DMS153 treated with DMSO at 0.1 percent for 48 hours (cell line): Measurements from ENCODE around the gene PPHLN1.
"Not testable (repeated sequence)": the region's sequence is repeated elsewhere in the genome, so short reads cannot be mapped to it uniquely, and the experiment has no call there.

ENCODE experiments used
- DNase-seq: peaks from one replicate; lab custom pipeline; 2025; ENCODE audit not compliant: unreplicated experiment; lab: John Stamatoyannopoulos, UW

PPHLN1 gene

DNA sequence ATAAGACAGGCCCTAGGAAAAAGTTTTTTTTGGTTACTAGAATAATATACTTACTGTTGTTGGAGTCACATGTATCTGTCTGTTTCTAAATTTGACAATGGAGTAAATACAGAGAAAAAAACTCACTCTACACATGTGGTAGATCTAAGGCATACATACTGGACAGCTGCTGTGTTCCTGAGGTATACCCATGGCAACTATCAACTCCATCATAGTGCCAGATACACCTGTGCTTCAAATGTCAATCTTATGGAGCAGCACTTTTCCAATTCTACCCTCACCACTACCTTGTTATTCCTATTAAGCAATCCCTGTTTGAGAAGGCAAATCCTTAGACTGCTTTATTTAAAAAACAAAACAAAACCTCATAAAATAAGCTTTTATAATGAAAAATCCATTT is 3.4 kb upstream of the PPHLN1 start:
- no peak for DNase-seq

DNA sequence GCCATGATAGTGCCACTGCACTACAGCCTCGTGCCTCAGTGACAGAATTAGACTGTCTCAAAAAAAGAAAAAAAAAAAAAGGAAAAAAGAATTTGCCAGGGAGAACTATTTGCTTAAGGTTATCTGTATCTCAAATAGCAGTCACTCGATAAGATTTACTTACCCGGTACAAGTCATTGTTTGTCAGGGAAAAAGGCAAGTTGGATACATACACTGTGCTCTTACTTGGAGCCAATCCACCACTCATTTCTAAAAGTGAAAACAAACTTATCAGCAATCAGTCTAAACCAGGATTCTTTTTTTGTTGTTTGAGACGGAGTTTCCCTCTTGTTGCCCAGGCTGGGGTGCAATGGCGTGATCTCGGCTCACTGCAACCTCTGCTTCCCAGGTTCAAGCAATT is 2.1 kb upstream of the PPHLN1 start:
- no peak for DNase-seq

DNA sequence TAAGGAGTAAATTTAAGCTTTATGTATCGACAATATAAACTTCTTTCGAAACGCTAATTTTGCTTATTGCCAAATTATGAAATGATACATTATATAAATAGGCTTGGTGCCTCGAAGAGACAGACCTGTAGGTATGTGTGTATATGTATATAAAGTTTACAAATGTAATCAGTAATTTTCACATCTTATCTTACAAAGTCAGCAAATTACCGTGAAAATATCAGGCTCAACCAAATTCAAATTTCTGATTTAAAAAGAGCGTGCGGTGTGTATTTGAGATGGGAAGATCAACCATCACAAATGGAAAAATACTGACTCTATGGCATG is 678 bp upstream of the PPHLN1 start:
- no peak for DNase-seq

DNA sequence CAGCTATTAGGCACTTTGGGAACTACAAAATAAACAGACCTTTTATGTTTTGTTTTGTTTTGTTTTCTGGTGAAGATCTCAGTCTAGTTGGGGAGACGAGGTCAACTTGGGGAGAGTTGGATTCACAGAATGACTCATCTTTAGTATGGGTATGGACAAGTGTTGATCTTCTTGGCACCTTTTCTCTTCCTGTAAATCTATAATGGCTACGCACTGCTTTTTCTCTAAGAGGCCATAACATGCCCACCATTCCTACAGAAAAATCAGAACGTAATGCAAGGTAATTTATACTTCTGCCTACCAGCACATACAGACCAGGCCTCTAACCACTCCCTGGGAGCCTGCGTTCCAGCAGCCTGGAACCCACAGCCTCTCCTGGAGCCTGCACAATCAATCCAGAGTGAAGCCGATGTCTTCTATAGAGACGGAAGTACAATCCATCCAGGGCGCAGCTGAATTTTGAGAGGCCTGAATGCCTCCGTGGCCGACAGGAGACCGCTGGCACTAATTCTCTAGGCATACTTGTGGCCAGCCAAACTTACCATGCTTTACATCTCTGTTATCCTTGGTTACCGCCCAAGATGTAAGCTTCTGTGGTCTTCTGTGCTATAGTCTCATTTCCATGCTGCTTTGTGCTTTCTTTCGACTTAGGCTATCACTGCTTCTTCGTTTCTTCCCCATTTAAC is 717 bp downstream of the PPHLN1 start:
- no peak for DNase-seq

DNA sequence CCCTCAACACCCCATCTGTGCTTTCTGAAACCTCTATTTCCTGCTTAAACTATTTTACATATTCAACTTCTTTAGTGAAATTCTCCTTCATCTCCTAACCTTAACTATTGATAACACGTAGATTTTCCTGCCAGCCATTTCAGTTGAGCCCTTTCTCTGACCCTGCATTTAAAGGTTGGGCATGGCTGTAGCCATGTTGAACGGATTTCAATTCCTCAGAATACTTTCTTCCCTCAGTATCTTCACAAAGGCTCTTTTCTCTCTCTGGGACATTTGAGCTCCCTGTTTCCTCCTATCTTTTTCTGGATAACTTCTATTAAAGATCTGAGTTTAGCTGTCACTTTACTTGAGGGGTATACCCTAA is 1.2 kb downstream of the PPHLN1 start:
- DNase-seq = no peak

DNA sequence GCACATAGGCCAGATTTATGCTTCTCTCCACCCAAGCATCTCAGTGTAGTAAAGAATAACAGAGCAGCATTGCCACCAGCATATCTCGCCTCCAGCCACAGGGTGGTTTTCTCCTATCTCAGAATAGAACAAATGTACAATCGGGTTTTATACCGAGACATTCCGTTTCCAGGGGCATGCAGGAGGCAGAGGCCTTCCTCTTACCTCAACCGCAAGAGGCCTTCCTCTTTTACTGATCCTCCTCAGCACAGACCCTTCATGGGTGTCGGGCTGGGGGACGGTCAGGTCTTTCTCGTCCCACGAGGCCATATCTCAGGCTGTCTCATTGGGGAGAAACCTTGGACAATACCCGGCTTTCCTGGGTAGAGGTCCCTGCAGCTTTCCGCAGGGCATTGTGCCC is 4.1 kb downstream of the PPHLN1 start:
- not testable (repeated sequence) for DNase-seq

DNA sequence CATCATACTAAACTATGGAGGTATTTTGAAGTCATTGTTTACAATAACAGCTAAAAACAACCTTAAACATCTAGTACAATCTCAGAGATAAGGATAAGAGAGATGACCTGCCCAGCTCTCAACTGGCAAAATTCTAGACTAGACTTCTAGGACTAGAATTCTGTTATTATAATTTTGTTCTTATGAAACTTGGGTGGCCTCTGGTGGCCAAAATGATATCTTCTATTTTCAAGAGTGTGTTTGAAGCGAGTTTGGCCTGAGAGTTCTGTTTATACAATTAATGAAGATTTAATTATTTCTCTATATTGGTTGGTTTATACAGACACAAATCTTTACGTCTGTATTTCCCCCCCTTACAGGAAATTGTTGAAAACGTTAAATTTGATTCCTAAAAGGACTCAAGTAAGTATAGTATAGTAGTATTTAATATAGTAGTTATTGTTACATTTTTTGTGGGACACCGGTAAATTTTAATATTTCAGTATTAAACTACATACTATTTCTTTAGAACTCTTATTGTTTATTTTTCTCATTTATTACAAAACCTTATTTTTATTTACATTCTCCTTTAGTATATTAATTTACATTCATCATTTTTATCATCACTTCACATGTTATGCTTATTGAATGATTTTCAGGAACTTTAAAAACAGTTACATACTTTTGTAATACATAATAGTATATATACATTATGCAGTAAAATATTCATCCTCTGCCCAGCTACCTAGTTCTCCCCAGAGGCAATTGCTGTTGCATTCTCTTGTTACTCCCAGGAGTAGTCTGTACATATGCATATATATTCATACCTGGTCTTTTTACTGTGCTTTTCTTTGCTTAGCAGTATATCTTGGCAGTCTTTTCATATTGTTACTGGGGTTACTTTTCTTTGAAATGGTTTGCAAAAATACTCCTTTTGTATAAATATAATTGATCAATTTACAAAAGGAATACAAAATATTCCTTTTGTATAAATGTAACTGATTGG is 6.6 kb downstream of the PPHLN1 start:
- DNase-seq = peak; percentile 47

DNA sequence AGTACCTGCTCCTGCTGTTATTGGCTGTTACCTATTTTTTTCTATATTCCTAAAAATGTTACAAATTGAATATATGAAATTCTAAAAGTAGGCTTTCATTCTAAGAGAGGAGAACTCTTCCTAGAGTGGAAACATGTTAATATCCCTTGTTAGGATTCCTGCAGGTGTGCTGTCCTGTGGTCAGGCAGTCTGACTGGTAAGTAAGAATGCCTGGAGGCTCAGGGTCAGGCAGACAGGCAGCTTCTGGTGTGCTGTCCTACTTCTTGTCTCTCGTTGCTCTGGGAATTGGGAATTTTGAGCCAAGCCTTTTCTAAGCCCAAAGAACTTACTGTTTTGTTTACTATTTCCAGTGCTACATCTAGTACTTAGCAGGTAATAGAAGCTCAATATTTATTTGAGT is 10.3 kb downstream of the PPHLN1 start:
- DNase-seq = no peak

DNA sequence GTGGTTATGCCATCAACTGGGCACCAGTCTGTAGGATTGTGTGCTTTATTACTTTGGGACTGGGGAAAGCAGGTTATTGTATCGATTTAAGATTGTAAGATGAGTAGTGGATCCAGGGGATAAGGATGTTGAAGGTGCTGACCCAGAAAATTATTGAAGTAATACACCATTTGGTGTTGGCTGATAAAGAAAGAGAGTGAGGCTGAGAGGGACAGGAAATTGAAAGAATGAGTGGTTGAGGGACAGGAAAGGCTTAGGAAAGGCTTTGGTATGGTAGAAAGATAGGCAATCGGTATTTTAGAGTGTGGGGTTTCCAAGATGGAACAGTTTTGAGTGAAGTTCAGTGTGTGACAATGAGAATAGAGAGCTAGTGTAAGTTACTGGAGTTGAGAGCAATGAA is 12.3 kb downstream of the PPHLN1 start:
- no peak for DNase-seq

DNA sequence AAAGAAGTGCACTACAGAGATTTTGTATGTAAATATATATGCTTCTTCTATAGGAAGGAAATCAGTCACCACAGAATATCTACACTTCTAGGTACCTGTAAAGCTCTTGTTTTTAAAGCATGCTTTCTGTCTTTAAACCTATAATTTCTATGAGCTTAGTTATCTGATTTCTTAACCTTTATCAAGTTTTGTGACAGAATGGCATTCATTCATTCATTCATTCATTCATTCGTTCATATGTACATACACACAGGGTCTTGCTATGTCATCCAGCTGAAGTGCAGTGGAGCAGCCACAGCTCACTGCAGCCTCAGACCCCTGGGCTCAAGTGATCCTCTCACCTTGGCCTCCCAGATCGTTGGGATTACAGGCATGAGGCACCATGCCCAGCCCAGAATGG is 16.1 kb downstream of the PPHLN1 start:
- DNase-seq = no peak

DNA sequence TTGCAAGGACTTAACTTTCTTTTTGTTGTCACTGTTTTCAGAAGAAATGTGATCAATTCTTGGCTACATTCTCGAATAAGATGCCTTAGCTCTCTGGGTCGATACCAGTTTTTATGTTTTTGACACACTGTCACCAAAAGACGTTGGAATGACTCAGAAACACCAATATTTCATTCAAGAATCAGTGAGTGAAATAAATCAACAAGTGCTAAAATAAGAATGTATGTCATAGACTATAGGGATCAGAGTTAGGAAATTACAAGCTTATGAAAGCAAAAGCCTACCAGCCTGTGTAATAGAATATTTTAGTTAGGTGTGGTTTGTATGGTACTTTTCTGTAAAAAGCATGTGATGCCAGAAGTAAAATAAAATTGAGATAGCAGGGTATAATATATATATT is 17.8 kb downstream of the PPHLN1 start:
- DNase-seq = no peak

DNA sequence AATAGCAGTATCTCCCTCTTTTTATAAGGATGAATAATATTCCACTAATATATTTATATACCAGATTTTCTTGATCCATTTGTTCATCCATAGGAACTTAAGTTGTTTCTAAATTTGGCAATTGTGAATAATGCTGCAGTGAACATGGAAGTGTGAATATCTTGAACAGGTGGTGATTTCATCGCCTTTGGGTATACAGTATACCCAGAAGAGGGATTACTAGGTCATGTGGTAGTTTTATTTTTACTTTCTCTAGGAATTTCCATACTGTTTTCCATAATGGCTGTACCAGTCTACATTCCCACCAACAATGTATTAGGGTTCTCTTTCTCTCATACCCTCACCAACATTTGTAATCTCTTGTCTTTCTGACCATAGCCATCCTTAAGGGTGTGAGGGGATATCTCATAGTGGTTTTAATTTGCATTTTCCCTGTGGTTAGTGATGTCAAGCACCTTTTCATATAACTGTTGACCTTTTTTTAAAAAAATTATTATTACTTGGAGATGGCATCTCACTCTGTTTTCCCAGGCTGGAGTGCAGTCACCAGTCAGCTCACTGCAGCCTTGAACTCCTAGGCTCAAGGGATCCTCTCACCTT is 20.5 kb downstream of the PPHLN1 start:
- no peak for DNase-seq

DNA sequence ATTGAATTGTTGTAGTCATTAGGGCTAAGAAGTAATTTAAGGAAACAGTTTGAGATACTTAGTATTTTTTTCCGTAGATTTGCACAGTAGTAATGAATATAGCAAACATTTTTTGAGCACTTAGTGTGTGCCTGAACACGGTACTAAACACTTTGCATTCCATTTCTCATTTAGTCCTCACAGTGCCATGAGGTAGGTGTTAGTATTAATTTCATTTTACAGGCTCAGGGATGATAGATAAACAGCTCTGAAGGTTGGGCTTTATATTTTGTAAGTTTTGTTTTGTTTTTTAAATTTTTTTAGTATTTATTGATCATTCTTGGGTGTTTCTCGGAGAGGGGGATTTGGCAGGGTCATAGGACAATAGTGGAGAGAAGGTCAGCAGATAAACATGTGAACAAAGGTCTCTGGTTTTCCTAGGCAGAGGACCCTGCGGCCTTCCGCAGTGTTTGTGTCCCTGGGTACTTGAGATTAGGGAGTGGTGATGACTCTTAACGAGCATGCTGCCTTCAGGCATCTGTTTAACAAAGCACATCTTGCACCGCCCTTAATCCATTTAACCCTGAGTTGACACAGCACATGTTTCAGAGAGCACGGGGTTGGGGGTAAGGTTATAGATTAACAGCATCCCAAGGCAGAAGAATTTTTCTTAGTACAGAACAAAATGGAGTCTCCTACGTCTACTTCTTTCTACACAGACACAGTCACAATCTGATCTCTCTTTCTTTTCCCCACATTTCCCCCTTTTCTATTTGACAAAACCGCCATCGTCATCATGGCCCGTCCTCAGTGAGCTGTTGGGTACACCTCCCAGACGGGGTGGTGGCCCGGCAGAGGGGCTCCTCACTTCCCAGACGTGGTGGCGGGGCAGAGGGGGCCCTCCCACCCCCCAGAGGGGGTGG is 23.4 kb downstream of the PPHLN1 start:
- not testable (repeated sequence) for DNase-seq

DNA sequence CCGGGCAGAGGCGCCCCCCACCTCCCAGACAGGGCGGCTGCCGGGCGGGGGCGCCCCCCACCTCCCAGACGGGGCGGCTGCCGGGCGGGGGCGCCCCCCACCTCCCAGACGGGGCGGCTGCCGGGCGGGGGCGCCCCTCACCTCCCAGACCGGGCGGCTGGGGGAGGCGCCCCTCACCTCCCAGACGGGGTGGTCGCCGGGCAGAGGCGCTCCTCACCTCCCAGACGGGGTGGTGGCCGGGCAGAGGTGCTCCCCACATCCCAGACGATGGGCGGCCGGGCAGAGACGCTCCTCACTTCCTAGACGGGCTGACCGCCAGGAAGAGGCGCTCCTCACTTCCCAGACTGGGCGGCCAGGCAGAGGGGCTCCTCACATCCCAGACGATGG is 24.0 kb downstream of the PPHLN1 start:
- not testable (repeated sequence) for DNase-seq

DNA sequence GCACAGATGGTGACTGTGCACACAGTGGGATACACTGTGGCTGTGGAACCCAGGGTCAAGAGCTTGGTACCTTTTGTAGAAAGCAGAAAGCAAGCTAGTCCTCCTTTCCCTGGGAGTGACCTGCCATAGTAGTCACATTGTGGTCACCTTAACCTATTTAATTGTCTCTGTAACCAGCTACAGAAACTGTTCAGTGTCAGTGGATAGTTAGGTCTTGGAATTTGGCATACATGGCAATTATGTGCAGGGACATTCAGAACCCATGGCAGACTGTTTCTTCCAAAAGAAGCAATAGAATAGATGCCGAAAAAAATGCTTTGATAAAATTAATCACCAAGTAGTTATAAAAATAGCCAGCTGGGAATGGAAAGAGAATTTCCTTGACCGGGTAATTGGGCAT is 30.4 kb downstream of the PPHLN1 start:
- DNase-seq = no peak

DNA sequence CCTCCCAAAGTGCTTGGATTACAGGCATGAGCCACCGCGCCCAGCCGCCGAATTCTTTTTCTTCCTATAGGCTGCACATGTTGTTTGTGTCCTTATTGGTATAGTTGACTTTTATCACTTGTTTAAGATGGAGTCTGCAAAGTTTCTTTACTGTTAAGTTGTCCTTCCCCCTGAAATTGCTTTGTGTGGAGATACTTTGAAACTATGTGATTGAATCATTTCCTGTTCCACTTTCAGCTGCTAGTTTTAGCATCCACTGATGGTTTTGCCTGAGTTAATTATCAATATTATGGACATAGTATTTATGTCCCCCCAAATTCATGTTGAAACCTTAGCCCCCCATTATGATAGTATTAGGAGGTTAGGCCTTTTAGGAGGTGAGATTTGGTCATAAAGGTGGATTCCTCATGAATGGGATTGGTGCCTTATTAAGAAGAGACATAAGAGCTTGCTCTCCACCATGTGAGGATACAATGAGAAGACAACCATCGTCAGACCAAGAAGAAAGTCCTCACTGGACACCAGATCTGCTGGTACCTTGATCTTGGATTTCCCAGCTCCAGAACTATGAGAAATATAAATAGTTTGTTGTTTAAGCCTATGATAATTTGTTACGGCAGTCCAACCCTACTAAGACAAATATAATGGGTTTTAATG is 34.9 kb downstream of the PPHLN1 start:
- DNase-seq = no peak

DNA sequence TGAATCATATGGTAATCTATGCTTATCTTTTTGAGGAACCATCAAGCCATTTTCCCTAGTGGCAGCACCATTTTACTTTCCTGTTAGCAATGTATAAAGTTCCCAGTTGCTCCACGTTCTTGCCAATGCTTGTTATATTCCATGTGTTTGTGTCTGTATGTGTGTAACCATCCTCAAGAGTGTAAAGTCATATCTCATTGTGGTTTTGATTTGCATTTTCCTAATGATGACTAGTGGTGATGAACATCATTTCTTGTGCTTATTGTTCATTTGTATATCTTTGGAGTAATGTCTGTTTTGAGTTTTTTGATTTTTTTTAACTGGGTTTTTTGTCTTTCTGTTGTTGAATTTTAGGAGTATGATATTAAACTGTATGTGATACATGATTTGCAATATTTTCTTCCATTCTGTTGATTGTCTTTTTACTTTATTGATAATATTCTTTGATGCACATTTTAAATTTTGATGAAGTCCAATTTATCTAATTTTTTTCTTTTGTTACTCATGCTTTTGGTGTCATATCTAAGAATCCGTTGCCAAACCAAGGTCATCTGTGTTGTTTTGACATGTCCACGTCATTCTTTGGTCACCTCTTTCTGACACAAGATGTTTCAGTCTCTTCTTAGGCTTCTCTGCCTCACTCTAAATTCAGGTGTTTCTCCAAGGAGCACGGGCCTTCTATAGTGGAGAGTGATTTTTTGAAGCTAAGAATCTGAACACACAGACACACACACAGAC is 36.1 kb downstream of the PPHLN1 start:
- DNase-seq = no peak

DNA sequence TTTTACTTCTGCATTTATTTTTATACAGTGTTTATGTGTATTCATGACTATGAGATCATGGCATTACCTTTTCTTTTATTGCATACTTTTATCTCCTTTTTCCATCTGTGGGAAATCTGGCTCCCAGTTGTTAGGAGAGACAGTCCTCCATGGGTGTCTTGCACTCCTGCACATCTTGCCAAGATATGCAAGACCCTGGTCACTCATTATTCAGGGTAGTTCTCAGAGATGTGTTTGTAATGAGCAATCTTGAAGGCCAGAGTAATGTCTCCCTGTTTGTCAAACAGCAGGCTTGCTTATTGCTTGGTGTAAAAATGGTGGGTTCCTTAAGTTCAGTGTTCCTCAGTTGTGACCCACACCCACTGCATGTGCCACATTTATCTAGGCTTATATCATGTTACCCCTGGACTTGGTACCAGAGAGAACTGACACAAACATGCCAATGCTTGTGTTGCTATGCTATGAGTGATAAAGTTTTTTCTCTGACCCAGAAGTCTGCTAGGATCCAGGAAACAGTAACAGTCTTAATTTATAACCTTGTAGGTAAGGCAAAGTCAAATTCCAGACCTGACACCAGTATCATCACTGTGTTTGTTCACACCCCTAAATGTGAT is 36.8 kb downstream of the PPHLN1 start:
- no peak for DNase-seq

DNA sequence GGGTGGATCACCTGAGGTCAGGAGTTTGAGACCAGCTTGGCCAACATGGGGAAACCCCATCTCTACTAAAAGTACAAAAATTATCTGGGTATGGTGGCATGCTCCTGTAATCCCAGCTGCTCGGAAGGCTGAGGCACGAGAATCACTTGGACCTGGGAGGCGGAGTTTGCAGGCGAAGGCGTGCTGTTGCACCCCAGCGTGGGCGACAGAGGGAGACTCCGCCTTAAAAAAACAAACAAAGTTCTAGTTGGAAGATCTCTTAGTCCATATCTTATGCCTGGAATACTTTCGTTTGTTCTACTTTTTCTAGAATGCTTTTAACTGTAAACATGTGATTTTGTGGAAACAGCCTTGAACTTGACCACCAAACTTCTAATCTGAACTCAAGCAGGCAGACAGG is 38.7 kb downstream of the PPHLN1 start:
- DNase-seq = no peak

DNA sequence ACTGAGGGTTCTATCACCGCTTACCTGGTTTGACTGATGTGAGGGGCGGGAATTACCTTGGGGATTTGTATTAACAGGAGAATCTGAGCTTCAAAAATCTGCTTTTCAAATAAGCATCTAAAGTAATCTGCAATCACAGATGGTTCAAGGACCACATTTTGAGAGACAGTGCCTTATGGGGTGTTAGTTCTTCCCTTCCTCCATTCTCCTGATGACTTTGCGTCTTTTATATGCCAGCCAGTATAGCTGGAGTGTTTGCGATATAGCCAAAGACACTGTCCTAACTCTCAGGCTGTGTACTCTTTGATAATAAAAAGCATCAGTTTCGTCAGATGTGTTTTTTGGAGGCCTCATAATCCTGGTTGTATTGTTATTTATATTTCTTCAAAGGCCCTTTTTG is 39.5 kb downstream of the PPHLN1 start:
- DNase-seq = no peak
